Measurements from ENCODE around the gene ZBTB20. TPM values are rescaled to one million over a fixed set of nuclear protein-coding genes. Genes with fewer than 3 reads are reported as not detected.

Gene ZBTB20
- polyA plus RNA-seq, 3 donors, result 1.3 to 3.2 (median 2.0) TPM

GRCh38 chr3:114313426-114313825 is 833.7 kb downstream of the ZBTB20 start:
- Histone ChIP-seq H3K4me2 (replicated peaks; ENCODE audit: extremely low read depth, low read length, poor library complexity, severe bottlenecking) (no peak overlapping the region), H3K9me3 (replicated peaks in 1 of 2; ENCODE audit: control insufficient read depth in 1 of 2, insufficient read depth in 1 of 2, low read length in 2 of 2) (no peaks in the 10 kb centered on the region), H3K4me3 (replicated peaks in 1 of 3; ENCODE audit: low read depth in 2 of 3, low read length in 3 of 3) (no peak overlapping the region), H3K27ac (ENCODE audit: low read depth in 1 of 2, low read length in 2 of 2) (no peak overlapping the region), H3K27me3 (ENCODE audit: control insufficient read depth in 2 of 2, insufficient read depth in 2 of 2, low read length in 2 of 2) (no peaks in the 10 kb centered on the region), H3K9ac (ENCODE audit: insufficient read depth, low read length, poor library complexity, severe bottlenecking) (no peak overlapping the region), H4K20me1 (ENCODE audit: insufficient read depth, low read length) (no peaks in the 10 kb centered on the region), H2AFZ (ENCODE audit: insufficient read depth, low read depth, low read length, poor library complexity, severe bottlenecking) (no peak overlapping the region), H3K36me3 (replicated peaks in 1 of 2; ENCODE audit: control insufficient read depth in 1 of 2, insufficient read depth in 2 of 2, low read length in 2 of 2) (no peaks in the 10 kb centered on the region), H3K4me1 (ENCODE audit: control insufficient read depth in 1 of 2, insufficient read depth in 2 of 2, low read length in 2 of 2) (no peaks in the 10 kb centered on the region), H3K79me2 (ENCODE audit: insufficient read depth, low read length) (no peaks in the 10 kb centered on the region)
- no peaks in the 10 kb centered on the region for H3K4me1 Mint-ChIP-seq
- intact Hi-C loops (cut with micrococcal nuclease), result no loop called here
- peaks cover 0 to 2% (median 0%) of the 10 kb centered on the region in 3 donors for H3K27me3 Mint-ChIP-seq (ENCODE audit: low read depth in 3 of 3)
- no peak for DNase-seq
- WGBS (ENCODE audit: insufficient coverage), result 100% methylated on average over 2 of the region's 2 CpGs
- H3K9me3 Mint-ChIP-seq, result peaks cover 0 to 2% (median 0%) of the 10 kb centered on the region in 7 donors
- no peak overlapping the region for H3K4me3 Mint-ChIP-seq
- TF ChIP-seq CTCF (IDR thresholded peaks at IDR 0.05), result no peak
- no peaks in the 10 kb centered on the region for H3K36me3 Mint-ChIP-seq
- H3K27ac Mint-ChIP-seq, result no peak overlapping the region

GRCh38 chr3:114310695-114311094 is 836.4 kb downstream of the ZBTB20 start:
- no peak overlapping the region for H3K9ac ChIP-seq (ENCODE audit: insufficient read depth, low read length, poor library complexity, severe bottlenecking)
- no peak overlapping the region for H3K4me2 ChIP-seq (replicated peaks; ENCODE audit: extremely low read depth, low read length, poor library complexity, severe bottlenecking)
- DNase-seq, result no peak
- H3K4me1 Mint-ChIP-seq, result no peaks in the 10 kb centered on the region
- no peaks in the 10 kb centered on the region for H3K36me3 ChIP-seq (replicated peaks in 1 of 2; ENCODE audit: control insufficient read depth in 1 of 2, insufficient read depth in 2 of 2, low read length in 2 of 2)
- H3K27ac Mint-ChIP-seq, result no peak overlapping the region
- no peak overlapping the region for H3K4me3 ChIP-seq (replicated peaks in 1 of 3; ENCODE audit: low read depth in 2 of 3, low read length in 3 of 3)
- no peak overlapping the region for H3K27ac ChIP-seq (ENCODE audit: low read depth in 1 of 2, low read length in 2 of 2)
- no peaks in the 10 kb centered on the region for H3K27me3 ChIP-seq (ENCODE audit: control insufficient read depth in 2 of 2, insufficient read depth in 2 of 2, low read length in 2 of 2)
- no peaks in the 10 kb centered on the region for H3K36me3 Mint-ChIP-seq
- no peaks in the 10 kb centered on the region for H3K4me1 ChIP-seq (ENCODE audit: control insufficient read depth in 1 of 2, insufficient read depth in 2 of 2, low read length in 2 of 2)
- TF ChIP-seq CTCF (IDR thresholded peaks at IDR 0.05), result no peak
- H3K27me3 Mint-ChIP-seq (ENCODE audit: low read depth in 3 of 3), result peaks cover 0 to 3% (median 2%) of the 10 kb centered on the region in 3 donors
- H3K4me3 Mint-ChIP-seq, result no peak overlapping the region
- no peak overlapping the region for H2AFZ ChIP-seq (ENCODE audit: insufficient read depth, low read depth, low read length, poor library complexity, severe bottlenecking)
- intact Hi-C loops (cut with micrococcal nuclease), result no loop called here
- WGBS (ENCODE audit: insufficient coverage), result no CpG with 5 or more reads among the region's 2 CpGs
- no peaks in the 10 kb centered on the region for H4K20me1 ChIP-seq (ENCODE audit: insufficient read depth, low read length)
- no peaks in the 10 kb centered on the region for H3K79me2 ChIP-seq (ENCODE audit: insufficient read depth, low read length)
- H3K9me3 ChIP-seq (replicated peaks in 1 of 2; ENCODE audit: control insufficient read depth in 1 of 2, insufficient read depth in 1 of 2, low read length in 2 of 2), result no peaks in the 10 kb centered on the region
- H3K9me3 Mint-ChIP-seq, result peaks cover 0 to 2% (median 0%) of the 10 kb centered on the region in 7 donors

Measured in CD14-positive monocyte (primary cell).